CD14-positive monocyte (primary cell): ENCODE data around the gene CBLC. TPM values are rescaled to one million over a fixed set of nuclear protein-coding genes. Genes with fewer than 3 reads are reported as not detected.
A peak's percentile ranks its signal among the peaks of the same experiment; 100 is the strongest.

ENCODE experiments used
- DNase-seq, 3 donors: peaks; one replicate each; pipeline ENCODE4 v3.0.0-alpha.2; 2011 to 2022
- H2AFZ ChIP-seq: 2 replicates; pipeline ENCODE4 v1.6.0; 2012; ENCODE audit warnings: mild to moderate bottlenecking, low read depth, low read length, inconsistent platforms; ENCODE audit not compliant: insufficient read depth, poor library complexity, severe bottlenecking
- H3K27ac ChIP-seq, 2 donors: 1 replicate in 1 of 2; 2 replicates in 1 of 2; pipeline ENCODE4 v1.5.1; 2012 to 2013; ENCODE audit warnings: low read length in 2 of 2, control low read depth in 1 of 2, inconsistent platforms in 1 of 2, low read depth in 1 of 2, mild to moderate bottlenecking in 1 of 2
- H3K27me3 ChIP-seq, 2 donors: one replicate each; pipeline versions ENCODE4 v1.6.0 to v1.6.1; 2011 to 2013; ENCODE audit warnings: low read length in 2 of 2; ENCODE audit not compliant: control insufficient read depth in 2 of 2, insufficient read depth in 2 of 2
- H3K36me3 ChIP-seq, 2 donors: replicated peaks in 1 of 2; 1 replicate in 1 of 2; 2 replicates in 1 of 2; pipeline versions ENCODE4 v1.5.1 to v1.6.1; 2012 to 2013; ENCODE audit warnings: low read length in 2 of 2, control low read depth in 1 of 2, inconsistent platforms in 1 of 2, mild to moderate bottlenecking in 1 of 2; ENCODE audit not compliant: insufficient read depth in 2 of 2, control insufficient read depth in 1 of 2
- H3K4me1 ChIP-seq, 2 donors: 1 replicate in 1 of 2; 2 replicates in 1 of 2; pipeline versions ENCODE4 v1.5.1 to v1.6.1; 2012 to 2013; ENCODE audit warnings: low read length in 2 of 2, control low read depth in 1 of 2, inconsistent platforms in 1 of 2, mild to moderate bottlenecking in 1 of 2, moderate library complexity in 1 of 2; ENCODE audit not compliant: insufficient read depth in 2 of 2, control insufficient read depth in 1 of 2
- H3K4me2 ChIP-seq: replicated peaks from 2 replicates; pipeline ENCODE3; 2012; ENCODE audit warnings: low read length, moderate library complexity, mild to moderate bottlenecking; ENCODE audit not compliant: poor library complexity, severe bottlenecking; ENCODE audit errors: extremely low read depth
- H3K4me3 ChIP-seq, 3 experiments: fragments of 200-600 bp in 1 of 3; sonication (generic) in 1 of 3; replicated peaks in 1 of 3; 1 replicate in 2 of 3; 2 replicates in 1 of 3; pipeline ENCODE4 v1.5.1; 2011 to 2013; ENCODE audit warnings: low read length in 3 of 3, mild to moderate bottlenecking in 3 of 3, control low read depth in 2 of 3, low read depth in 2 of 3, inconsistent platforms in 1 of 3, moderate library complexity in 1 of 3
- H3K79me2 ChIP-seq: 2 replicates; pipeline ENCODE4 v1.6.0; 2012; ENCODE audit warnings: mild to moderate bottlenecking, control low read depth, inconsistent platforms, low read length, moderate library complexity; ENCODE audit not compliant: insufficient read depth
- H3K9ac ChIP-seq: 2 replicates; pipeline ENCODE4 v1.6.0; 2017; ENCODE audit warnings: low read length, mild to moderate bottlenecking; ENCODE audit not compliant: insufficient read depth, poor library complexity, severe bottlenecking
- H3K9me3 ChIP-seq, 2 donors: replicated peaks in 1 of 2; 1 replicate in 1 of 2; 2 replicates in 1 of 2; pipeline versions ENCODE4 v1.5.1 to v1.6.1; 2012 to 2013; ENCODE audit warnings: low read length in 2 of 2, control low read depth in 1 of 2; ENCODE audit not compliant: control insufficient read depth in 1 of 2, insufficient read depth in 1 of 2
- H4K20me1 ChIP-seq: 2 replicates; pipeline ENCODE4 v1.6.0; 2012; ENCODE audit warnings: mild to moderate bottlenecking, low read length, control low read depth, moderate library complexity; ENCODE audit not compliant: insufficient read depth
- H3K27ac Mint-ChIP-seq, 7 donors: one replicate each; pipeline ENCODE4 v1.8.0; 2020; ENCODE audit warnings: mild to moderate bottlenecking in 7 of 7, mixed read lengths in 7 of 7, moderate library complexity in 6 of 7, inconsistent platforms in 2 of 7
- H3K27me3 Mint-ChIP-seq, 3 donors: one replicate each; pipeline ENCODE4 v1.8.0; 2021 to 2022; ENCODE audit warnings: low read depth in 3 of 3, mild to moderate bottlenecking in 3 of 3, mixed read lengths in 3 of 3, moderate library complexity in 3 of 3, inconsistent platforms in 1 of 3
- H3K36me3 Mint-ChIP-seq, 2 donors: one replicate each; pipeline ENCODE4 v1.8.0; 2020; ENCODE audit warnings: mixed read lengths in 2 of 2, inconsistent platforms in 1 of 2, mild to moderate bottlenecking in 1 of 2
- H3K4me1 Mint-ChIP-seq: one replicate; pipeline ENCODE4 v1.8.0; 2020; ENCODE audit warnings: mild to moderate bottlenecking, mixed read lengths
- H3K4me3 Mint-ChIP-seq, 2 donors: one replicate each; pipeline ENCODE4 v1.8.0; 2020; ENCODE audit warnings: mild to moderate bottlenecking in 2 of 2, mixed read lengths in 2 of 2, moderate library complexity in 1 of 2
- H3K9me3 Mint-ChIP-seq, 7 donors: one replicate each; pipeline ENCODE4 v1.8.0; 2020 to 2022; ENCODE audit warnings: mixed read lengths in 7 of 7, mild to moderate bottlenecking in 6 of 7, moderate library complexity in 6 of 7, inconsistent platforms in 2 of 7
- WGBS: methylation state at CpG from one replicate; pipeline ENCODE4 v1.1.5; 2013; ENCODE audit warnings: missing lambda C conversion rate; ENCODE audit not compliant: insufficient coverage; 5-methylcytosine and 5-hydroxymethylcytosine counted together
- intact Hi-C, 2 donors: fragments of 100-400 bp; cut with micrococcal nuclease; formaldehyde crosslinking; loops; one replicate each; pipeline versions ENCODE4 v1.15.0 to v1.15.1; 2023
- polyA plus RNA-seq, 3 donors: library from polyadenylated mRNA; depleted of rRNA in 1 of 3; unstranded in 2 of 3; stranded (reverse) in 1 of 3; fragments of 300-500 nt in 2 of 3; fragments of >200 nt in 1 of 3; fragmentation: Illumina TruSeq in 2 of 3; gene quantifications; 1 replicate in 2 of 3; 2 replicates in 1 of 3; pipeline ENCODE4 v1.2.3, GENCODE V29; 2012 to 2021
- TF ChIP-seq, protein P1 (sequence below): fragments of 200-600 bp; IDR thresholded peaks from one replicate; pipeline ENCODE4 v1.8.0; 2022; ENCODE audit warnings: antibody characterized with exemption, mild to moderate bottlenecking

The CBLC gene
- polyA plus RNA-seq, 3 donors: not detected

DNA sequence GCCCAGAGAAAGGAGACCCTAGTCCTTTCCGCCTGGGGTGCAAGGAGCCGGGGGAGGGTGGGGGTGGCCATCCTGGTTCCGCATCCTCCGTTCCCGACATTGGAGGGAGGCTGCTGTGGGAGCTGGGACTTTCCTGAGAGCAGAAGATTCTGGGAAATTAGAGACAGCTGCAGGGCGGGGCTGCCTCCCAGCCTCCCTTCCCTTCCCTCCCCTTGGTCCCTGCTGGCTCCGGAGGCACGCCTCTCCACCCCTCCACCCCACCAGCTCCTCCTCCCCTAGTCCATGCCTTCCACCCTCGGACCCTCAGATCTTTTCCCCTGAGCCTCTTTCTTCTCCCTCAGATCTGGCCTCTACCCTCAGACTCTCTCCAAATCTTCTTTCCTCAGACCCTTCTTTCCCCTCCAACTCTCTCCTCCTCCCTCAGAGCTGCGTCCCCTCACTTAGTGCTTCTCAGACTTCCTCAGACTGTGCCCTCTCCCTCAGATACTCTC, 32.3 kb upstream of the CBLC start:
- Mint-ChIP-seq H3K4me1 (peaks cover 79% of the 10 kb centered on the region), H3K4me3 (no peak overlapping the region), H3K27me3 (peaks cover 2 to 9% (median 7%) of the 10 kb centered on the region in 3 donors), H3K27ac (peak overlapping the region in 6 of 7 donors; percentile 55 to 100 (median 98)), H3K9me3 (peaks cover 0 to 2% (median 0%) of the 10 kb centered on the region in 7 donors), H3K36me3 (peaks cover 10 to 13% of the 10 kb centered on the region in 2 donors)
- Histone ChIP-seq H3K27me3 (no peaks in the 10 kb centered on the region), H4K20me1 (peaks cover 14% of the 10 kb centered on the region), H3K4me1 (peaks cover 83 to 85% of the 10 kb centered on the region in 2 donors), H3K9me3 (no peaks in the 10 kb centered on the region), H3K36me3 (peaks cover 0 to 3% of the 10 kb centered on the region in 2 donors), H3K4me3 (peak overlapping the region in 1 of 3 experiments; percentile 16), H3K27ac (peak overlapping the region in 1 of 2 donors; percentile 57), H3K4me2 (peak overlapping the region; percentile 10), H3K9ac (no peak overlapping the region), H2AFZ (no peak overlapping the region), H3K79me2 (peaks cover 16% of the 10 kb centered on the region)
- intact Hi-C loops: no loop called here
- DNase-seq: no peak
- WGBS: 42% methylated on average over 6 of the region's 10 CpGs
- TF ChIP-seq, protein P1, sequence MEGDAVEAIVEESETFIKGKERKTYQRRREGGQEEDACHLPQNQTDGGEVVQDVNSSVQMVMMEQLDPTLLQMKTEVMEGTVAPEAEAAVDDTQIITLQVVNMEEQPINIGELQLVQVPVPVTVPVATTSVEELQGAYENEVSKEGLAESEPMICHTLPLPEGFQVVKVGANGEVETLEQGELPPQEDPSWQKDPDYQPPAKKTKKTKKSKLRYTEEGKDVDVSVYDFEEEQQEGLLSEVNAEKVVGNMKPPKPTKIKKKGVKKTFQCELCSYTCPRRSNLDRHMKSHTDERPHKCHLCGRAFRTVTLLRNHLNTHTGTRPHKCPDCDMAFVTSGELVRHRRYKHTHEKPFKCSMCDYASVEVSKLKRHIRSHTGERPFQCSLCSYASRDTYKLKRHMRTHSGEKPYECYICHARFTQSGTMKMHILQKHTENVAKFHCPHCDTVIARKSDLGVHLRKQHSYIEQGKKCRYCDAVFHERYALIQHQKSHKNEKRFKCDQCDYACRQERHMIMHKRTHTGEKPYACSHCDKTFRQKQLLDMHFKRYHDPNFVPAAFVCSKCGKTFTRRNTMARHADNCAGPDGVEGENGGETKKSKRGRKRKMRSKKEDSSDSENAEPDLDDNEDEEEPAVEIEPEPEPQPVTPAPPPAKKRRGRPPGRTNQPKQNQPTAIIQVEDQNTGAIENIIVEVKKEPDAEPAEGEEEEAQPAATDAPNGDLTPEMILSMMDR: no peak

DNA sequence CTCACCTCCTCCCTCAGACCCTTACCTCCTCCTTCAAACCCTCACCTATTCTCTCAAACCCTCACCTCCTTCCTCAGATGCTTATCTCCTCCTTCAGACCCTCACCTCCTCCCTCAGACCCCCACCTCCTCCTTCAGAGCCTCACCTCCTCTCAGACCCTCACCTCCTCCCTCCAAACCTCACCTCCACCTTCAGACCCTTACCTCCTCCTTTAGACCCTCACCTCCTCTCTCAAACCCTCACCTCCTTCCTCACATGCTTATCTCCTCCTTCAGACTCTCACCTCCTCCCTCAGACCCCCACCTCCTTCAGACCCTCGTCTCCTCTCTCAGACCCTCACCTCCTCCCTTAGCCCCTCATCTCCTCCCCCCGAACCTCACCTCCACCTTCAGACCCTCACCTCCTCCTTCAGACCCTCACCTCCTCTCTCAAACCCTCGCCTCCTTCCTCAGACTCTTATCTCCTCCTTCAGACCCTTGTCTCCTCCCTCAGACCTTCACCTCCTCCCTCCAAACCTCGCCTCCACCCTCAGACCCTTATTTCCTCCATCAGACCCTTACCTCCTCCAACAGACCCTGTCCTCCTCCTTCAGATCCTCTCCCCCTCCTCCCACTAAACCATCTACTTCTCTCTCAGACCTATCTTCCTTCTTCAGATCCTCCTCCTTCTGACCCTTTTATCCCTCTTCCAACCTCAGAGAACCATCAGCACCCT, 31.6 kb upstream of the CBLC start:
- TF ChIP-seq, protein P1: no peak
- WGBS: 61% methylated on average over 4 of the region's 4 CpGs
- intact Hi-C loops: no loop called here
- H2AFZ ChIP-seq: no peak overlapping the region
- H4K20me1 ChIP-seq: peaks cover 21% of the 10 kb centered on the region
- H3K9me3 Mint-ChIP-seq: peaks cover 0 to 2% (median 0%) of the 10 kb centered on the region in 7 donors
- H3K9me3 ChIP-seq: no peaks in the 10 kb centered on the region
- H3K27ac Mint-ChIP-seq: peak overlapping the region; percentile 34 to 100 (median 99)
- peak overlapping the region; percentile 65 for H3K9ac ChIP-seq
- H3K4me2 ChIP-seq: peak overlapping the region; percentile 96
- peak overlapping the region in 1 of 3 experiments; percentile 96 for H3K4me3 ChIP-seq
- H3K4me1 Mint-ChIP-seq: peaks cover 81% of the 10 kb centered on the region
- peak overlapping the region; percentile 65 to 84 for H3K4me3 Mint-ChIP-seq
- H3K27ac ChIP-seq: peak overlapping the region in 1 of 2 donors; percentile 99
- H3K27me3 Mint-ChIP-seq: peaks cover 4 to 9% (median 7%) of the 10 kb centered on the region in 3 donors
- peaks cover 4 to 7% of the 10 kb centered on the region in 2 donors for H3K36me3 ChIP-seq
- no peak for DNase-seq
- H3K4me1 ChIP-seq: peaks cover 83 to 85% of the 10 kb centered on the region in 2 donors
- no peaks in the 10 kb centered on the region for H3K27me3 ChIP-seq
- H3K79me2 ChIP-seq: peaks cover 23% of the 10 kb centered on the region
- H3K36me3 Mint-ChIP-seq: peaks cover 16 to 20% of the 10 kb centered on the region in 2 donors
